Posterior cingulate gyrus (tissue), 11 donors: ENCODE data around the gene HACE1.
"Not testable (repeated sequence)": the region's sequence is repeated elsewhere in the genome, so short reads cannot be mapped to it uniquely, and the experiment has no call there.

Experiments
- DNase-seq, 10 donors: peaks; one replicate each; pipeline versions ENCODE4 v3.0.0 to v3.0.0-alpha.2; 2020 to 2021; ENCODE audit warnings: mixed read lengths in 3 of 10
- intact Hi-C: fragments of 100-400 bp; cut with DNase I; formaldehyde crosslinking; loops from one replicate; pipeline ENCODE4 v1.15.1; 2023

The HACE1 gene

DNA sequence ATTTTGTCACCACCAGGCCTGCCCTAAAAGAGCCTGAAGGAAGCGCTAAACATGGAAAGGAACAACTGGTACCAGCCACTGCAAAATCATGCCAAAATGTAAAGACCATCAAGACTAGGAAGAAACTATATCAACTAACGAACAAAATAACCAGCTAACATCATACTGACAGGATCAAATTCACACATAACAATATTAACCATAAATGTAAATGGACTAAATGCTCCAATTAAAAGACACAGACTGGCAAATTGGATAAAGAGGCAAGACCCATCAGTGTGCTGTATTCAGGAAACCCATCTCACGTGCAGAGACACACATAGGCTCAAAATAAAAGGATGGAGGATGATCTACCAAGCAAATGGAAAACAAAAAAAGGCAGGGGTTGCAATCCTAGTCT is 120.6 kb downstream of the HACE1 start:
- DNase-seq, intact Hi-C loops: not testable (repeated sequence)

DNA sequence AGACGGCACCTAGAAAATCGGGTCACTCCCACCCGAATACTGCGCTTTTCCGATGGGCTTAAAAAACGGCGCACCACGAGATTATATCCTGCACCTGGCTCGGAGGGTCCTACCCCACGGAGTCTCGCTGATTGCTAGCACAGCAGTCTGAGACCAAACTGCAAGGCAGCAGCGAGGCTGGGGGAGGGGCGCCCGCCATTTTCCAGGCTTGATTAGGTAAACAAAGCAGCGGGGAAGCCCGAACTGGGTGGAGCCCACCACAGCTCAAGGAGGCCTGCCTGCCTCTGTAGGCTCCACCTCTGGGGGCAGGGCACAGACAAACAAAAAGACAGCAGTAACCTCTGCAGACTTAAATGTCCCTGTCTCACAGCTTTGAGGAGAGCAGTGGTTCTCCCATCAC is 122.2 kb downstream of the HACE1 start:
- intact Hi-C loops = not testable (repeated sequence)
- peak in 1 of 10 donors; percentile 77 for DNase-seq

DNA sequence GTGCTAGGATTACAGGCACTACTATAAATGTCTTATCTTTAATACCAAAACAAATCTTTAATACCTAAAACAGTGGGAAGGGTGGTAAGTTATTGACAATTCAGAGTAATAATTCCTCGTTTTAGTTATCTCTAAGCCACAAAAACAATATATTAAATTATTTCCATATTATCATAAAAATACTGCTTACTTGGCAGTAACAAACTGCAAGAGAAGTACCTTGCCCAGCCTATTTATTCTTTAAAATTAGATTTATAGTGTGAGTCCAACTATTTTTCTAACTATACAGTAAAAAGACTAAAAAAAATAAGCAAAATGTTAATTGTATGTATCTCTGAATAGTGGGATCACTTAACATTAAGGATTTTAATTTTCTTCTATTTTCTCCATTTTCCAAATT is 123.2 kb downstream of the HACE1 start:
- intact Hi-C loops = no loop called here
- DNase-seq = no peak

DNA sequence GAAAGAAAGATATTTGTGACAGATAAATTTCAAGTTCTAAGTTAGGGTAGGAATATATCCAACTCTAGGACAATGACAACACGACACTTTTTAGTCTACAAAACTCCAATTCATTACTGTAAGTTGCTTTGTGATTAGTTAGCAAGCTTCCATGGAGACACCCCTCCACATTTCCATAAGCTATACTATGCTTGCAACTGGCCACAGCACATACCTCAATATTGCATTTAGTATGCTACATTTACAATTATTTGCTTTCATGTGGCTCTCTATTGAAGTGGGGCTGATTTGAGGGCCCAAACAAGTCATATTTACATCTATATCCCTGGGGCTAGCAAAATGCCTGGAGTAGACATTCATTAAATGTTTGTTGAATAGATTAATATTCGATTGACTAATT is 129.3 kb downstream of the HACE1 start:
- DNase-seq = no peak
- intact Hi-C loops = no loop called here

- DNase-seq = no peak
- intact Hi-C loops = no loop called here
Observed at GRCh38 chr6:104729433-104729832, 130.3 kb downstream of the HACE1 start.

- DNase-seq = no peak
- intact Hi-C loops = no loop called here
Observed at GRCh38 chr6:104728448-104728847, 131.3 kb downstream of the HACE1 start.

DNA sequence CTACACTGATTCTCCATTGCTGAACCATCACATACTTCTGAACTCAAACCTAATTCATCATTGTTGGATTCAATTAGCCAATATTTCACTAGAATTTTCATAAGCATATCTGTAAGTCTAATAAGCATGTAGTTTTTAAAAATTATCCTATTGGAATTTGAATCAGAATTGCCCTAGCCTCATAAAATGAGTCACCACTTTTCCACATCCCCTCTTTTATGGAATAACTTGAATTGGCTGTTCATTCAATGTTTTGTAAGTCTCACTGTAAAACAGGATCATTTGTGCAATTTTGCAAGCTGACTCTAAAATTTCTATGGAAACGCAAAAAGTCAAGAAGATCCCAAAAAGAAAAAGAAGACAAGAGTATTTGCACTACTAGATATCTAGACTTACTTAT is 141.0 kb downstream of the HACE1 start:
- no peak for DNase-seq
- intact Hi-C loops = no loop called here

DNA sequence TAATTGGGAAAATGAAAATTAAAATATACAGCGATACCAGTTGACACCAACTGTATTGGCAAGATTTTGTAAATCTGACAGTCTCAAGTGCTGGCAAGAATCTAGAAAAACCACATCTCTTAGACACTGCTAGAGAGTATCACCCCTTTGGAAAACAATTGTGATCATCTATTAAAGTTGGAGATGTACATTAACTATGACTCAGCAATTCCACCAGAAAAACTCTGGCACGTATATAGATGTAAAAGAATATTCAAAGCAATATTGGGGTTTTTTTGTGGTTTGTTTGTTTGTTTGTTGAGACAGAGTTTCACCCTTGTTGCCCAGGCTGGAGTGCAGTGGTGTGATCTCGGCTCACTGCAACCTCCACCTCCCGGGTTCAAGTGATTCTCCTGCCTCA is 142.9 kb downstream of the HACE1 start:
- intact Hi-C loops = no loop called here
- no peak for DNase-seq

GRCh38 chr6:104714796-104715195 is 144.9 kb downstream of the HACE1 start:
- DNase-seq = no peak
- intact Hi-C loops = no loop called here

DNA sequence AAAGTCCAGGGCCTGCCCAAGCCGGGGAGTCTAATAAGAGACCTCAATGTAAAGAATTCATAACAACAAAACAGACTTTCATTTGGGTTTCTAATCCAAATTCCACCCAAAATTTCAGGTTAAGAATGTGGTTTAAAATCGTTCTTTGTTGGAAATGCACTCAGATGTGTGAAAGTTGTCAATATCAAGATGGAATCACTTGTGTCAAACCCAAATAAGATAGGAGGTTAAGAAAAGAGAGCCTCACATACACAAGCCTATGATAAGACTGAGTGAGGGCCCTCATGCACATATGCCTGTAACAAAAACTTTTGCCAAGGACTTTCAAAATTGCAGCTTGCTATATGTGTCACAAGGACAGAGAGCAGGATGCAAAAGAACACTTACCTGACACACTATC is 145.7 kb downstream of the HACE1 start:
- no peak for DNase-seq
- intact Hi-C loops = no loop called here

DNA sequence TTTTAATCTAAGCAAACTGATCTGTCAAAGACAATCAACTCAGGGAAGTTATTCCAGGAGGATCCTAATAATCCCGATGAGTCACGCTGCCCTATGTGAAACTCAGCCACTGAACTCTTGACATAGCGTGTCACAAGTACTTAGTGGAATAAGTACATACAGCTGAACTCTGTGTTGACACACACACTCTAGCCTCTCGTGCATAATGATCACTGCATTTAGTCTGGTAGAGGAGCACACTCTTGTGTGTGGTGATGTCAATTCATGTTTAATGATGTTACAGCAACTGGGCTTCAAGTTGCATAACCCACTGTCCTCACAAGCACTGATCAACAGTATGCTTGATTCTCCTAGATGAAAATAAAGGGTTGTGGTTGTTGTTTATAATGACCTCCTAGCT is 148.3 kb downstream of the HACE1 start:
- peak in 1 of 10 donors; percentile 15 for DNase-seq
- intact Hi-C loops = no loop called here

DNA sequence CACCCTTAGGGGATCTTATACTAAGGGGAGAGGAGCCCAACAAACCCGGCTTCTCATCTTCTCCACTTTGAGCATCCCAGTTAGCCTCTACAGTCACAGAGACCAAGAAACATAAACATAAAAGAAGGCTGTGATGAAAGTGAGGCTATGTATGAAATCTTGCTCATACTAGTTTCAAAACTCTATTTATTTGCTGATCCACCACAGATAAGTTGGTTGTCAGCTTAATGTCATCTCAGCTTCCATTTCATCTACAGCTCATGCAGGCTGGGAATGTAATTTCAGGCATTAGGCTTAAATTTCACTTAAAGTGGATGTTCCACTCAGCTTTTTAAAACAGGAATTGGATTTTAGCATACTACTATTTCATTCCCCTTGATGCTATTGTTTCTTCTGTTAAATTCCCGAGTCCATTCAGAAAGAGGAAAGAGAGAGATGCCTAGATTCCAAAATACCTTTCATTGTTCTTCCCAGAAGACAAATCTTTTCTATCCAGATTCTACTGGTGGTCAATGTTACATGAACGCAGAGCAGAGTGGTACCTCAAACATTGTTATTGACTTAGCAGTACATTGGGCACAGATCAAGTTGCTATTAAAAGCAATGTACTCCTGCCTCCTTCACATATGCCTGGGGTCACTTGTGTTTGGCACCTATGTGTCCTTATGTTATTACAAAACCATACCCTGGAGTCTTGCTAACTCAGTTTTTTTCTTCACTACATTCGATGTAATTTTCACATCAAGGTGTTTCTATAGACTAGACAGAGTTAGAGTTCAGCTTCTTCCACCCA is 149.0 kb downstream of the HACE1 start:
- DNase-seq = no peak
- intact Hi-C loops = no loop called here

DNA sequence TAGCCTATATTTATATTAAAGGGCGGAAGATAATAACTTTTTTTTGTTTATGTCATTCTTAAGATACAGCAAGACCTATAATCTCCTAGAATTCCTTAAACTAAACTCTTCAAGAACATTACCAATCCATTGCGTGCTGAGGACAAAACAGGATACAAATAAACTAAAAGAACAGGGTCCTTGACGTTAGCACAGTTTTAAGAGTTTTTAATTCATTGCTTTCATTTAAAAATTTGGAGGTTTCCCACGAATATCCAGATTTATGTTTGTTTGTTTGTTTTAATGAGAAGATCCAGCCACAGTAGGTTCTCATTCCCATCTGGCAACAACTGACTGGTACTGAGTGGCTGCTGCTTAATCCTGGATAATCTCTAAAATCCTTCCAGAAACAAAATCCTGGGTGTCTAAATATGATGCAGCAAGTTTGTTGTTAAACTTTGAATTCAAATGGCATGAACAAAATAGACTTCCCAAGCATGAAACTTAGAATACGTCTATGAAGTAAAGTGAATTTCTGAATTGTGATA is 153.7 kb downstream of the HACE1 start:
- intact Hi-C loops = no loop called here

GRCh38 chr6:104705095-104705707 is 154.5 kb downstream of the HACE1 start:
- intact Hi-C loops = no loop called here
- peak in 1 of 10 donors; percentile 10 for DNase-seq

More for the DNA sequence above, 153.7 kb downstream of the HACE1 start:
- no peak for DNase-seq

DNA sequence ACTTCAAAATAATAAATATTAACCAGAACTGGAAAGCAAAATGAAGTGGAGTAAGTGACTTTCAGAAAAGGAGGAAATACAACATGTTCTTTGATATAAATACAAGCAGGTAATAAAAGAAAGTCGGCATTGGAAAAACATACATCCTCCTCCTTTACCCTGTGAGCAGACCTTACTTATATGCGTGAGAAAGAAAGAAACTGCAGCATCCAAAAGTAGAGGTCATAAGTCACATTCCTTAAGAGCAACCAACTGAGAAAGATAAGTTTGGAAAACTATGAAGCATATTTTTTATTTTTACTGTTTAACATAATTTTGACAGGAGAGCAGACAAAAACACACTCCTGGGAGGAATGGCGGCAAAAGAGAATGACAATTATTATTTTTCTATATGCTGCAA is 155.5 kb downstream of the HACE1 start:
- intact Hi-C loops = no loop called here
- no peak for DNase-seq

GRCh38 chr6:104702126-104702841 is 157.4 kb downstream of the HACE1 start:
- intact Hi-C loops = no loop called here
- no peak for DNase-seq

DNA sequence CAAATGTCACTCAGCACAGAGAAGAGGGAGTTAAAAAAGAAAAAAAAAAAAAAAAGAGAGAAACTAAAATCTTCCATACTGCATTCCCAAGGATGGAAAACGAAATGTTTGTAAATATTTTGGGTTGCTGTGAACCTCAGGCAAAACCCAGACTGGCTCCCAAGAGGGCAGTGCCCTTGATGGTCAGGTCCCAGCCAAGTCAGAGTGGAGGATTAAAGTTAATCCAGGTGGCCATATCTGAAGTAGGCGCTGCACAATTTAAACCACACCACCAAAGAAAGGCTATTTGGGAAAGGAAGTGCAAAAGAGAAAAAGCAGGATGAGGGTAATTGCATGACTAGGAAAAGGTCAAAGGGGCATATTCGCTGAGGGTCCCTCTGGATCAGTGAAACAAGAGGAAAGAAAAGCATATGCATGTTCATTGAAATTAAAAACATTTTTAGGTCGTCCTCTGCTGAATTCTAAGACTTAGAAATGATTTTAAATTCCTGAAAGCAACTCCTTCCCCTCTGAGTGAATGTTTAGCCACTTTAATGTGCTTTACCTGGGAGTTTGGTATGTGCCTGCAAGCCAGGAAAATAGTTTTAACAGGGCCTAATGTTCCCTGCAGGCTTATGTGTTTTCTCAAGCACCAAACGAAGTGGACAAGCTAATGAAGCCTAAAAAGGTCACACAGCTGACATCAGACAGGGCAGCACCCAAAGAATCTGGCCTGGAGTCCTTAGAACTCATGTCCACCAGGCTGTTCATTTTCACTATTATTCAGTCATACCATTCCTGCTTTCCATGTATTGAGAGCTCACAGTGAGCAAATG is 159.1 kb downstream of the HACE1 start:
- no peak for DNase-seq
- intact Hi-C loops = no loop called here

DNA sequence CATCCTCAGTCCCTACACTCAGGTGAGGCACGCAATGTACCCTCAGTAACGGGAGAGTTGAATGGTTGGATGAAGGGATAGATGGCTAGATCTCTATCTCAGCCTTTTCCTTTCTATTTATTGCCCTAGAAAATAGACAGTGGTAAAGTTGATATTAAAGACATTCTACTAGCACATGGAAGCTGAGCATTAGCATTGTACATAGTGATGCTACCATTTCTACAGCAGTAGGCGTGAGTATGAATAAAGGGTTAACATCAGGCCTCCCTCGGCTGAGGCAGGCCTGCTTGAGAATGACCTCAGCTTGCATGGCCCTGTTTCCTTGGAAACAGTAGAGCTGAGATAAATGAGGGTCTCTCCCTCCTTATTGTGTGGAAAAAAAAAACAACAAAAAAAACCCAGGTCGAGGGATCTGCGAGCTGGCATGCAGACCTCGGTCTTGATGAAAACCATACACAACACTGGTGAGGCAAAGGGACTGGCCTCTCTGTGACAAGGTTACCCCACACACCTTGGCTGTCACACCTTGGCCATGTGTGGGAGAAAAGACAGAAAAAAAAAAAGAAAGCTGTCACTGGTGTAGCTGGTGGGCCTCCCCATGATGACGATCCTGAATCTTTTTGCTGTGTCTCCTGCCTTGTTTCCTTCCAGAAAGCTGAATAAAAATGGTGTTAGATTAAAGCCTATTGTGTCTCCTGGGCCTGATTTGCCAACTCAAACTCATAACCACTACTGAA is 160.0 kb downstream of the HACE1 start:
- no peak for DNase-seq
- intact Hi-C loops = no loop called here

- DNase-seq = no peak
- intact Hi-C loops = no loop called here
Observed at GRCh38 chr6:104698979-104699378, 160.7 kb downstream of the HACE1 start.

DNA sequence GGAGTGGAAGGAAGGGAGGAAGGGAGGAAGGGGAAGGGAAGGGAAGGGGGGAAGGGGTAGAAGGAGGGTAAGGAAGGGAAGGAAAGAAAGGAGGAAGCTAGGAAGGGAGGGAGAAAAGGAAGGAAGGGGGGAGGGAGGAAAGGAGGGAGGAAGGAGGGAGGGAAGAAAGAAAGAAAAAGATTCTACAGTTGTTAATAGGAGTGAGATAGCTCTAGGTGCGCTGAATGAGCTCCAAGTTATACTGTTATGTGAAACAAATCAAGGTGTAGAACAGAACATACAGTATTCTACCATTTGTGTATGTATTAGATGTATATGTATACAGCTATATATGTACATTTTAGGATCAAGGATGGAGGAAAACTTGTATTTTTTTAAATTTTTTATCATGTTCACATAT is 167.7 kb downstream of the HACE1 start:
- no peak for DNase-seq
- intact Hi-C loops = no loop called here
